ENCODE measurements around the gene CDH20. TPM values are rescaled to one million over a fixed set of nuclear protein-coding genes. Genes with fewer than 3 reads are reported as not detected.

Gene CDH20
- total and polyA plus RNA-seq, 2 of the 13 experiments (the other 11 are each of a cell fraction or from before 2014, with no cell fraction given) = not detected

DNA sequence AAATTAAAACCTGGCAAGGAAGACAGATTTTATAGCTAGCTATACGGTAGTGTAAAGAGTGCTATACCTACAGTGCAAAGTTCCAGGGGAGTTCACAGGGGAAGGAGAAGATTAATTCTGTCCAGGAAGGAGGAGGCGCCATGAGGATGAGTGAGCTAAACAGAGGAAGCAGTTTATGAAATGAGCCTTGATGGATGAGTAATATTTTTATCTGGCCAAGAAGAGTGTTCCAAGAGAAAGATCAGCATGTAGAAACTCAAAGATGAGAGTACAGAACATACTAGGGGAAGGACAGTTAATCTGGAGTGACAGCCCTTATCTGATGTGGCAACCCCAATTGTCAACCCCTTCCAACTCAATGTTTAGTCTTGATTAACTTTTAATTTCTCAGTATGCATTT lies 54.8 kb downstream of the CDH20 start (continued):
- TF ChIP-seq, protein P1, sequence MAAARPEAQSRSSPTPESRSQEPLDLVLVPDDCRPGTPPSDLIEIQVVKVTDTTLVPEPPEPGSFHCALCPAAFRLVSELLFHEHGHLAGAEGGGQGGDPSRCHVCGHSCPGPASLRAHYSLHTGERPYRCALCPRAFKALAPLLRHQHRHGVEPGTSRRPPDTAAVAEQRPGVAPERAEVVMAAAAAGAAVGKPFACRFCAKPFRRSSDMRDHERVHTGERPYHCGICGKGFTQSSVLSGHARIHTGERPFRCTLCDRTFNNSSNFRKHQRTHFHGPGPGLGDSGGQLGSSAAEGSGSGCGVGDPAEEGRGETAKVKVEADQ (CRISPR knock-in tag; IDR thresholded peaks at IDR 0.05; ENCODE audit: borderline replicate concordance) = no peak
- TF ChIP-seq ZMAT3 (CRISPR knock-in tag; conservative IDR thresholded peaks at IDR 0.05) = no peak
- TF ChIP-seq, protein P2, sequence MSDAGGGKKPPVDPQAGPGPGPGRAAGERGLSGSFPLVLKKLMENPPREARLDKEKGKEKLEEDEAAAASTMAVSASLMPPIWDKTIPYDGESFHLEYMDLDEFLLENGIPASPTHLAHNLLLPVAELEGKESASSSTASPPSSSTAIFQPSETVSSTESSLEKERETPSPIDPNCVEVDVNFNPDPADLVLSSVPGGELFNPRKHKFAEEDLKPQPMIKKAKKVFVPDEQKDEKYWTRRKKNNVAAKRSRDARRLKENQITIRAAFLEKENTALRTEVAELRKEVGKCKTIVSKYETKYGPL (CRISPR knock-in tag; IDR thresholded peaks at IDR 0.05) = no peak

DNA sequence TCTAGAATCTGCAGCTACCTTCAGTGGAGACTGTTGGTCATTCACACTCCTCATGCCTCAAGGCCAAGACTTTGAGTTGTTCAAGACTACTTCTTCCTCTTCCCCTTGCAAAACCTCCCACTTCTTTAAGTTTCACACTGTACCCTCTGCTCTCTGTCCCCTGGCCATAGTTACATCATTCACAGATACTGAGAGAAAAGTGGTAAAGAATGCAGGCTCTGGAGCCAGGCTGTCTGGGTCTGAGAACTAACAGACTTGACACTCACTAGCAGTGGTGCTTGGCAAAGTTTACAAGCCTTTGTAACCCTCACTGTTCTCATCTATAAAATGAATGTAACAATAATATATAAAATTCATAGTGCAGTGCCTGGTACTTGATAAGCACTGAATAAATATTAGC lies 61.8 kb downstream of the CDH20 start:
- FAIRE-seq (no peak), ATAC-seq (no peak), DNase-seq (ENCODE audit: low spot score) (no peak)
- Histone ChIP-seq H3K4me1 (ENCODE audit: insufficient read depth, low read length) (no peaks in the 10 kb centered on the region), H3K79me2 (ENCODE audit: insufficient read depth, low read length) (no peaks in the 10 kb centered on the region), H3K9me3 (ENCODE audit: low read length) (no peaks in the 10 kb centered on the region), H3K27me3 (ENCODE audit: control insufficient read depth in 1 of 2, insufficient read depth in 2 of 2, low read length in 2 of 2) (no peaks in the 10 kb centered on the region), H3K4me3 (replicated peaks in 1 of 3; ENCODE audit: insufficient read depth in 1 of 3, low read depth in 2 of 3, low read length in 3 of 3) (no peak overlapping the region), H4K20me1 (ENCODE audit: insufficient read depth, low read length) (no peaks in the 10 kb centered on the region), H2AFZ (ENCODE audit: low read length) (no peak overlapping the region), H3K9ac (ENCODE audit: insufficient read depth, low read depth, low read length) (no peak overlapping the region), H3K27ac (ENCODE audit: extremely low read length, insufficient read depth, low read length) (no peak overlapping the region), H3K4me2 (ENCODE audit: low read depth, low read length) (no peak overlapping the region), H3K36me3 (replicated peaks in 1 of 2; ENCODE audit: control insufficient read depth in 1 of 2, insufficient read depth in 2 of 2, low read length in 2 of 2) (no peaks in the 10 kb centered on the region)
- intact Hi-C loops (cut with micrococcal nuclease; ENCODE audit: unreplicated experiment) = no loop called here
- ChIA-PET CTCF (ENCODE audit: low intra/inter-chr PET ratio, low total read pairs) (no interaction called here), POLR2A (no interaction called here)
- in situ Hi-C loops (cut with HindIII; ENCODE audit: extremely low pct_ligation_motif_present, low pct_unique_long_range_greater_than_20kb) = no loop called here
- BruUV-seq (replicated peaks) = no TSS peak
- TF ChIP-seq REPIN1 (CRISPR knock-in tag; IDR thresholded peaks at IDR 0.05; ENCODE audit: borderline replicate concordance, low read depth) = no peak
- TF ChIP-seq, protein P3, sequence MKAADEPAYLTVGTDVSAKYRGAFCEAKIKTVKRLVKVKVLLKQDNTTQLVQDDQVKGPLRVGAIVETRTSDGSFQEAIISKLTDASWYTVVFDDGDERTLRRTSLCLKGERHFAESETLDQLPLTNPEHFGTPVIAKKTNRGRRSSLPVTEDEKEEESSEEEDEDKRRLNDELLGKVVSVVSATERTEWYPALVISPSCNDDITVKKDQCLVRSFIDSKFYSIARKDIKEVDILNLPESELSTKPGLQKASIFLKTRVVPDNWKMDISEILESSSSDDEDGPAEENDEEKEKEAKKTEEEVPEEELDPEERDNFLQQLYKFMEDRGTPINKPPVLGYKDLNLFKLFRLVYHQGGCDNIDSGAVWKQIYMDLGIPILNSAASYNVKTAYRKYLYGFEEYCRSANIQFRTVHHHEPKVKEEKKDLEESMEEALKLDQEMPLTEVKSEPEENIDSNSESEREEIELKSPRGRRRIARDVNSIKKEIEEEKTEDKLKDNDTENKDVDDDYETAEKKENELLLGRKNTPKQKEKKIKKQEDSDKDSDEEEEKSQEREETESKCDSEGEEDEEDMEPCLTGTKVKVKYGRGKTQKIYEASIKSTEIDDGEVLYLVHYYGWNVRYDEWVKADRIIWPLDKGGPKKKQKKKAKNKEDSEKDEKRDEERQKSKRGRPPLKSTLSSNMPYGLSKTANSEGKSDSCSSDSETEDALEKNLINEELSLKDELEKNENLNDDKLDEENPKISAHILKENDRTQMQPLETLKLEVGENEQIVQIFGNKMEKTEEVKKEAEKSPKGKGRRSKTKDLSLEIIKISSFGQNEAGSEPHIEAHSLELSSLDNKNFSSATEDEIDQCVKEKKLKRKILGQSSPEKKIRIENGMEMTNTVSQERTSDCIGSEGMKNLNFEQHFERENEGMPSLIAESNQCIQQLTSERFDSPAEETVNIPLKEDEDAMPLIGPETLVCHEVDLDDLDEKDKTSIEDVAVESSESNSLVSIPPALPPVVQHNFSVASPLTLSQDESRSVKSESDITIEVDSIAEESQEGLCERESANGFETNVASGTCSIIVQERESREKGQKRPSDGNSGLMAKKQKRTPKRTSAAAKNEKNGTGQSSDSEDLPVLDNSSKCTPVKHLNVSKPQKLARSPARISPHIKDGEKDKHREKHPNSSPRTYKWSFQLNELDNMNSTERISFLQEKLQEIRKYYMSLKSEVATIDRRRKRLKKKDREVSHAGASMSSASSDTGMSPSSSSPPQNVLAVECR (CRISPR knock-in tag; IDR thresholded peaks at IDR 0.05; ENCODE audit: borderline replicate concordance) = no peak
- no peak for TF ChIP-seq SP2 (CRISPR knock-in tag; IDR thresholded peaks at IDR 0.05)
- no peak for TF ChIP-seq YEATS2 (CRISPR knock-in tag; IDR thresholded peaks at IDR 0.05; ENCODE audit: borderline replicate concordance)
- no peak for TF ChIP-seq SETDB1 (CRISPR knock-in tag; IDR thresholded peaks at IDR 0.05; ENCODE audit: borderline replicate concordance)
- TF ChIP-seq MATR3 (CRISPR knock-in tag; IDR thresholded peaks at IDR 0.05) = no peak
- TF ChIP-seq, protein P4, sequence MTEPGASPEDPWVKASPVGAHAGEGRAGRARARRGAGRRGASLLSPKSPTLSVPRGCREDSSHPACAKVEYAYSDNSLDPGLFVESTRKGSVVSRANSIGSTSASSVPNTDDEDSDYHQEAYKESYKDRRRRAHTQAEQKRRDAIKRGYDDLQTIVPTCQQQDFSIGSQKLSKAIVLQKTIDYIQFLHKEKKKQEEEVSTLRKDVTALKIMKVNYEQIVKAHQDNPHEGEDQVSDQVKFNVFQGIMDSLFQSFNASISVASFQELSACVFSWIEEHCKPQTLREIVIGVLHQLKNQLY (CRISPR knock-in tag; IDR thresholded peaks at IDR 0.05) = no peak
- no peak for TF ChIP-seq ZNF776 (CRISPR knock-in tag; IDR thresholded peaks at IDR 0.05)
- TF ChIP-seq ZFP62 (CRISPR knock-in tag; IDR thresholded peaks at IDR 0.05) = no peak
- TF ChIP-seq POLR2G (IDR thresholded peaks at IDR 0.05; ENCODE audit: low read depth, low read length) = no peak
- TF ChIP-seq ZIK1 (CRISPR knock-in tag; IDR thresholded peaks at IDR 0.05; ENCODE audit: borderline replicate concordance, low read depth) = no peak
- no peak for TF ChIP-seq TRIM24 (CRISPR knock-in tag; IDR thresholded peaks at IDR 0.05)
- TF ChIP-seq, protein P2 (CRISPR knock-in tag; IDR thresholded peaks at IDR 0.05) = no peak
